Measurements from ENCODE around the gene NDUFA9. TPM values are rescaled to one million over a fixed set of nuclear protein-coding genes. Genes with fewer than 3 reads are reported as not detected.

NDUFA9 gene
- total RNA-seq, 1 donor from 2014 or later: 125 TPM

GRCh38 chr12:4607056-4607455 lies 41.9 kb upstream of the NDUFA9 start:
- no peak for TF ChIP-seq CTCF (IDR thresholded peaks at IDR 0.05)
- Mint-ChIP-seq H3K4me3 (no peak overlapping the region), H3K27me3 (no peaks in the 10 kb centered on the region), H3K4me1 (peaks cover 19% of the 10 kb centered on the region), H3K9me3 (no peaks in the 10 kb centered on the region), H3K27ac (no peak overlapping the region), H3K36me3 (ENCODE audit: low read depth) (peaks cover 39% of the 10 kb centered on the region)
- intact Hi-C loops (cut with micrococcal nuclease): no loop called here
- no peak for ATAC-seq (ENCODE audit: low read depth)
- CTCF ChIA-PET: no interaction called here
- POLR2A ChIA-PET: interaction anchor here (0.6 kb wide), 1 partner anchor 214 kb away, joined by 3 read pairs; no protein-coding TSS in a partner anchor
- DNase-seq: no peak

DNA sequence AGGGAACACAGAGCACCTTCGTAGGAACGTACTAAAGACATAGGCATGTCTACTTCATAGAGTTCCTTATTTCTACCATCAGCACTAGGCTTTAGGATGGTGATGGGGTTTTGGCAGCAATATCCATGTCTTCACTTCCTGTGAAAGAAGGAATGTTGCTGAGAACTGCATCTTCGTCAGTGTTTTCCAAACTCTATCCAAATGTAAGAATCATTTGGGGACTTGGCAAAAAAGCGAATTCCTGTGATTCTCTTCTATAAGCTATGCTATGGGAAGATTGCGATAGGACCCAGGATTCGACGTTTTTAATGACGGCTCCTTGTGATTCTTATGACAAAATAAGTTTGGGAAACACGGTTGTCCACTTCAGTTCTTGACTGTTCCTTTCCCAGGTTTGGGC lies 39.8 kb upstream of the NDUFA9 start:
- CTCF ChIA-PET: no interaction called here
- TF ChIP-seq CTCF (IDR thresholded peaks at IDR 0.05): no peak
- Mint-ChIP-seq H3K27me3 (no peaks in the 10 kb centered on the region), H3K9me3 (no peaks in the 10 kb centered on the region), H3K36me3 (ENCODE audit: low read depth) (peaks cover 55% of the 10 kb centered on the region), H3K4me1 (peaks cover 19% of the 10 kb centered on the region), H3K27ac (no peak overlapping the region), H3K4me3 (no peak overlapping the region)
- intact Hi-C loops (cut with micrococcal nuclease): no loop called here
- no peak for ATAC-seq (ENCODE audit: low read depth)
- POLR2A ChIA-PET: no interaction called here
- no peak for DNase-seq

DNA sequence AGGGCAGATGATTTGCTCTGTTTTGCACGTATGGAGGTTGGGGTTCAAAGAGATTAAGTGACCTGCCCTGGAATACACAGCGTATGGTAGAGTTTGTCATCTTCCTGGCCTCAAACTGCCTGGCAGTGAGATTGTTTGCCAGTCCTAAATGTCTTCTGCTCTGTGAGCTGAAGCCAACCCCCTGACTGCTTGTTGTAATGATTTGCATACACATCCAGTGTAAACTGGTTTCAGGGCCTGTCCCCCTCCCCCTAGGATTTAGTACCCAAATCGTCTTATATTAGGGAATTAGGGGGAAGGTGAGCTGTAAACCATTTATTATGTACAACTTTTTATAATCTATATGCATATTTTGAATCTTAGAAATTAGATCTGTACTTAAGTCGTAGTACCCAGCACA lies 38.4 kb upstream of the NDUFA9 start:
- intact Hi-C loops (cut with micrococcal nuclease): no loop called here
- DNase-seq: no peak
- Mint-ChIP-seq H3K36me3 (ENCODE audit: low read depth) (peaks cover 65% of the 10 kb centered on the region), H3K4me1 (peaks cover 7% of the 10 kb centered on the region), H3K27ac (no peak overlapping the region), H3K27me3 (no peaks in the 10 kb centered on the region), H3K4me3 (no peak overlapping the region), H3K9me3 (no peaks in the 10 kb centered on the region)
- no peak for ATAC-seq (ENCODE audit: low read depth)
- TF ChIP-seq CTCF (IDR thresholded peaks at IDR 0.05): no peak
- POLR2A ChIA-PET: no interaction called here
- CTCF ChIA-PET: no interaction called here

- CTCF ChIA-PET: interaction anchor here (1.0 kb wide), 1 partner anchor 26 kb away, joined by 3 read pairs; no protein-coding TSS in a partner anchor
Measured at GRCh38 chr12:4615667-4616066, 33.2 kb upstream of the NDUFA9 start.

DNA sequence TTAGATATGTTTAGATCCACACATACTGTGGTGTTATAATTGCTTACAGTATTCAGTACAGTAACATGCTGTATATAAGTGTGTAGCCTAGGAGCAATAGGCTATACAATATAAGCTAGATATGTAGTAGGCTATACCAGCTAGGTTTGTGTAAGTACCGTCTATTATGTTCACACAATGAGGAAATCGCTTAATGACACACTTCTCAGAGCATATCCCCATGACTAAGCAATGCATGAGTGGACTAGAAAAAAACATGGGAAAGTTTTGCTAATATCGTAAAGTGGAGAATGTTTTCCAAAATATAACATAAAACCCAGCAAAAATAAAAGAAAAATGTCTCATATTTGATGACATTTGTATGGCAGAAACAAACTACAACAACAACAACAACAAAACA lies 27.4 kb upstream of the NDUFA9 start:
- no peak overlapping the region for H3K27ac Mint-ChIP-seq
- H3K4me1 Mint-ChIP-seq: no peaks in the 10 kb centered on the region
- ChIA-PET CTCF (no interaction called here), POLR2A (no interaction called here)
- no peaks in the 10 kb centered on the region for H3K27me3 Mint-ChIP-seq
- H3K9me3 Mint-ChIP-seq: no peaks in the 10 kb centered on the region
- ATAC-seq (ENCODE audit: low read depth) (no peak), DNase-seq (no peak)
- TF ChIP-seq CTCF (IDR thresholded peaks at IDR 0.05): no peak
- intact Hi-C loops (cut with micrococcal nuclease): no loop called here
- H3K36me3 Mint-ChIP-seq (ENCODE audit: low read depth): no peaks in the 10 kb centered on the region
- H3K4me3 Mint-ChIP-seq: no peak overlapping the region

More at GRCh38 chr12:4615667-4616066, 33.2 kb upstream of the NDUFA9 start:
- intact Hi-C loops (cut with micrococcal nuclease): no loop called here
- Mint-ChIP-seq H3K4me1 (no peaks in the 10 kb centered on the region), H3K4me3 (no peak overlapping the region), H3K9me3 (no peaks in the 10 kb centered on the region), H3K36me3 (ENCODE audit: low read depth) (peaks cover 45% of the 10 kb centered on the region), H3K27me3 (no peaks in the 10 kb centered on the region), H3K27ac (no peak overlapping the region)
- DNase-seq: no peak
- POLR2A ChIA-PET: no interaction called here
- ATAC-seq (ENCODE audit: low read depth): no peak
- TF ChIP-seq CTCF (IDR thresholded peaks at IDR 0.05): no peak
